RPMI8226 (cell line): Measurements from ENCODE around the gene ACTL6B.
"Not testable (repeated sequence)": the region's sequence is repeated elsewhere in the genome, so short reads cannot be mapped to it uniquely, and the experiment has no call there.

Source experiments
- DNase-seq: peaks from one replicate; pipeline ENCODE4 v3.0.0-alpha.2; 2015

ACTL6B gene

DNA sequence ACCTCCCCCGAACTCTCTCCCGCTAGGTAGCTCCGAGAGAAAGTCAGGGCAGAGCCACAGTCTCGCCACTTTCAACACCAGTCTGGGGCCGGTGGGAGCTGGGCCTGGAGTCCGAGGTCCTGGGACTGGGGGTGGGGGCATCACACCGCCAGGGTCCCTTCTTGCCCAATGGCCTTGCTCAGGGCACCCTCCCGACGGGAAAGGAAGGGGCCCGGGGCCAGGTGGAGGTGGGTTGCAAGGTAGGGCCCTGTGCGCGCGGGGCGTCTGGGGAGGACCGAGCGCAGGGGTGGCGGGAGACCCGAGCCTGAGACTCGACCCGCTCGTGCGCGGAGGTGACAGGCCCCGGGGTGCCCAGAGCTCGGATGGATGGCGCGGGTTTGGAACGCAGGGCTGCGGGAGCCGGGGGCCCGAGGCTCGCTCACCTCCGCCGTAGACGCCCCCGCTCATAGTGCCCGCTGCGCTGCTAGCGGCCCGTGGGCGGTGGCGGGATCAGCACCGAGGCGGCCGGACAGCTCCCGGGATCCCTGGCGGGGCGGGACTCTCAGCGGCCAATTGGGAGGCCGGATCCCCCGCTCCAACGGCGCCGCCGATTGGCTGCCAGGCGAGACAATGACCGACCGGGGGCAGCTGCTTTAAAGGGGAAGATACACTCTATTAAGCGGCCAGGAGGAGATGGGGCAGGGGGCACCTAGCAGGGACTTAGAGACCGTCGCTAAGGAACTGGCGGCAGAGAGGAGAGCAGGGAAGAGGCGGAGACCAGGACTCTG, at the start of gene ACTL6B:
ACTL6B (minus strand) TSS at position 541 of the 767 bp plus-strand sequence; CDS start at position 447, 94 bp downstream.
- DNase-seq: peak; percentile 67

DNA sequence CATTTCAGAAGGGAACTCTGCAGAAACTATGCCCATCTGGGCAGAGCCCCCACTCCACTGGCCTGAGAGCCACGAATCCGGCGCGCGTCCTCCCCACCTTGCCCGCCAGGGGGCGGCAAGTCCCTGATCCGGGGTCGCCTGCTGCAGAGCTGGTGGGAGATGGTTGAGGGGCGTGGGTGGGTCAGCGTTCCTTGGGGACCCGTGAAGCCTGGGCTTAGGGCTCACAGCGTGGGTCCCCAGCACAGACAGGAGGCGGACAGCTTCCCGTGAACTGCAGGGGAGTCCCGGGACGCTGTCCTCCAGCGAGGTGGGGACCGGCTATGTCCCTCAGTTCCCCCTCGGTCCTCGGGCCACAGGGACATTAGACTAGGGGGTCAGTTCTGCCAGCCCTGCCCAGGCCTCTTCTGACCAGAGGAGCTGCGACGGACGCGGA, 49.1 kb upstream of the ACTL6B start:
- peak; percentile 84 for DNase-seq

DNA sequence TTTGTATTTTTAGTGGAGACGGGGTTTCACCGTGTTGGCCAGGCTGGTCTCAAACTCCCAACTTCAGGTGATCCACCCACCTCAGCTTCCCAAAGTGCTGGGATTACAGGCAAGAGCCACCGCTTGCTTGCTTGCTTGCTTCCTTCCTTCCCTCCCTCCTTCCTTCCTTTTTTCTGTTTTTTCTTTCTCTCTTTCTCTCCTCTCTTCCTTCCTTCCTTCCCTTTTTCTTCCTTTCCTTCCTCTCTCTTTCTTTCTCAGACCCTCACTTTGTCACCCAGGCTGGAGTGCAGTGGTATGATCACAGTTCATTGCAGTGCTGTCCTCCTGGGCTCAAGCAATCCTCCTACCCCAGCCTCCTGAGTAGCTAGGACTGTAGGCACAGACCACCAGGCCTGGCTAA, 44.8 kb upstream of the ACTL6B start:
- DNase-seq: not testable (repeated sequence)

DNA sequence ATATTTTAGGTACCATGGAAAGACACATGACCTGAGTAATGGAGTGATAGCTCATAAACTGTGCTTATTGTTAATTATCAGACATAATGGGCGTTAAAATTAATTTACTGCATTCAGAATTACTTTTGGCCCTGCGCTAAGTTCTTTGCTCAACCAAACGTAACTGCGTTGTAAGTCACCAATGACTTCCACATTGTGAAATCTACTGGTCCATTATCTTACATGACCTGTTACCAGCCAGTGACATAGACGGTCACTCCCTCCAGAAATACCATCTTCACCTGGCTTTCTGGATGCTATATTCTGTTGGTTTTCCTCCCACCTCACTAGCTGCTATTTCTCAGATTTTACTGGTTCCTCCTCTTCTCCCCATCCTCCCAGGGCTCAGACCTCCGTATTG, 42.8 kb upstream of the ACTL6B start:
- DNase-seq: no peak

DNA sequence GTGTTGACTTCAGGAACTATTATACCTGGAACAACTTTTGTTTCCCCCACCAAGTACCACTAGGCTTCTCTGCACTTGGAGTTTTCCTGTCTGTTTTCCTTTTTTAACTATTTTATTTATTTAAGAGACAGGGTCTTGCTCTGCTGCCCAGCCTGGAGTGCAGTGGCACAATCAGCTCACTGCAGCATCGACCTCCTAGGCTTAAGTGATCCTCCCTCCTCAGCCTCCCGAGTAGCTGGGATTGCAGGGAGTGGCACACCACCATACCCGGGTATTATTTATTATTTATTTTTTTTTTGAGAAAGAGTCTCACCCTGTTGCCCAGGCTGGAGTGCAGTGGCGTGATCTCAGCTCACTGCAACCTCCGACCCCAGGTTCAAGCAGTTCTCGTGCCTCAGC, 39.9 kb upstream of the ACTL6B start:
- no peak for DNase-seq

DNA sequence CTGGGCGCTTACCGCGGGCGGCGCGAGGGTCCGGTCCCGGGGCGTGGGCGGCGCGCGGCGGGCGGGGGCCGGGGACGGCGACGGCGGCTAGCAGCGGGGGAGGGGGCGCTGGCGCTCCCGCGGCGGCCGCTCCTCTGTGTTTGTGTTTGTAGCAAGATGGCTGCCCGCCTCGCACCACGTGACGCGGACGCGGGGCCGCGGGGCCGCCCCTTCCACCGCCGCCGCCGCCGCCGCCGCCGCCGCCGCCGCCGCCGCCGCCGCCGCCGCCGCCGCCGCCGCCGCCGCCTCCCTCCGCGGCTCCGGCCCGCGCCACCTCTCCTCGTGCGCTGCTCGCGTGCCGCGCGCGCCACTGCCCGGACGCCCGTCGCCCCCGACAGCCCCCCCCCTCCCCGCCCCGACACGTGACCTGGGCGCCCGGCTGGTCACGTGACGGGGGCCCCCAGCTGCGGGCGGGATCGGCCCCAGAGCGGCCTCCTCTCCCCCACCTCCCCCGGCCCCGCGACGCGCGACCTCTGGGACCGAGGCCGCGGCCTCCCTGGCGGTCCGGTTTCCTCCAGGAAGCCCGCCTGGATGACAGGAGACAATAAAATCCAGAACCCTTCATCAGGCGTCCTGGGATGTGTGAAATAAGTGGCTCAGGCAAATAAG, 38.0 kb upstream of the ACTL6B start, which contains the start of gene GIGYF1:
GIGYF1 (minus strand) TSS at position 153 of the 648 bp plus-strand sequence. CDS start 6,012 bp downstream, outside the sequence.
- peak; percentile 82 for DNase-seq

DNA sequence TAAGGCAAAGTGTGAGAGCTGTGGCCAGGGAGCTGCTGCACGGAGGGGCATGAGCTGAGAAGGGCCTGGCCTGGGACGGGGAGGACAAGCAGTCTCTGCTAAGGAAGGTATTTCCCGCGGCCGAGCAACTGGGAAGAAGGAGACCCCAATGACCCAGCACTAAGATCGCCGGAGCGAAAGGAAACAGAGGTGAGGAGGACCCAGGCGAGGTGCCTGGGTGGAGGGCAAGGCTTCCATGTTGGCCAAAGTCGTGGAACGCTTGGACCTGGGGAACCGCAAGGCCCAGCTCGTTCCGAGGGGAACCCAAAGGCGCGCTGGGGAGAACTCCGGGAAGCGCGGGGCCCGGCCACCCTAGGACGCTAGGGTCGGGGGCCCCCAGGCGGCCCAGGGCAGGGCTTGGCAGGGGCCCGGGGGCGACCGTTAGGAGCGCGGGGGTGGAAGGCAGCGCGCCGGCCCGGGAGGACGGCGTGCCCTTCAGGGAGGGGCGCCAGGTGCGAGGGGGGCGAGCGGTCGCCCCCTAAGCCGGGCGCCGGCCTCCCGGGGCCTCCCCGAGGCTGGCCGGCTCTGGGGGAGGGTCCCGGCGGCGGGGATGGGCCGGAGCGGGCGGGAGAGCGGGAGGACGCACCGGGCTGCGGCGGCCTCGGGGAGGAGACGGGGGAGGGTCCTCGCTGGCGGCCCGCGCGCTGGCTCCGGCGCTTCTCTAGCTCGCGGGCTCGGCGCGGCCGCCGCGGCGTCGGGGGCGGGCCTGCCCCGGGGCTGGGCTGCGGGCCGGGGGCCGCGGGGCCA, 37.3 kb upstream of the ACTL6B start:
- DNase-seq: no peak

DNA sequence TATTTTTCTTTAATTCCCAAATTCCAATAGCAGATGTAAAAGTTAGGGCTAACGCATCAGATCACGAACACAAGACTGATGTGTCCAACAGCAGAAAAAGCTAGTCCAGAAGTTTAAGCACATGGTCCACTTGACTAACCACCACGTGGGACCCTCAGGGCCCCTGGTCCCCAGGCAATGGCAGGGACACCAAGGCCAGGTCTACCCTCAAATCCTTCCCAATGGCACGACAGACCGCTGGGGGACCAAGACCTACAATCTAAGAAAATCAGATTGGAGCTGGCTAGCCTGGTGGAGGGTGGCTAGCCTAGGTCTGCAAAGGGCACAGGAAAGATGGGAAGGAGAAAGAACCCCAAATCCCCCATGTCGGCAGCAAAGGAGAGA, 36.3 kb upstream of the ACTL6B start:
- DNase-seq: no peak

DNA sequence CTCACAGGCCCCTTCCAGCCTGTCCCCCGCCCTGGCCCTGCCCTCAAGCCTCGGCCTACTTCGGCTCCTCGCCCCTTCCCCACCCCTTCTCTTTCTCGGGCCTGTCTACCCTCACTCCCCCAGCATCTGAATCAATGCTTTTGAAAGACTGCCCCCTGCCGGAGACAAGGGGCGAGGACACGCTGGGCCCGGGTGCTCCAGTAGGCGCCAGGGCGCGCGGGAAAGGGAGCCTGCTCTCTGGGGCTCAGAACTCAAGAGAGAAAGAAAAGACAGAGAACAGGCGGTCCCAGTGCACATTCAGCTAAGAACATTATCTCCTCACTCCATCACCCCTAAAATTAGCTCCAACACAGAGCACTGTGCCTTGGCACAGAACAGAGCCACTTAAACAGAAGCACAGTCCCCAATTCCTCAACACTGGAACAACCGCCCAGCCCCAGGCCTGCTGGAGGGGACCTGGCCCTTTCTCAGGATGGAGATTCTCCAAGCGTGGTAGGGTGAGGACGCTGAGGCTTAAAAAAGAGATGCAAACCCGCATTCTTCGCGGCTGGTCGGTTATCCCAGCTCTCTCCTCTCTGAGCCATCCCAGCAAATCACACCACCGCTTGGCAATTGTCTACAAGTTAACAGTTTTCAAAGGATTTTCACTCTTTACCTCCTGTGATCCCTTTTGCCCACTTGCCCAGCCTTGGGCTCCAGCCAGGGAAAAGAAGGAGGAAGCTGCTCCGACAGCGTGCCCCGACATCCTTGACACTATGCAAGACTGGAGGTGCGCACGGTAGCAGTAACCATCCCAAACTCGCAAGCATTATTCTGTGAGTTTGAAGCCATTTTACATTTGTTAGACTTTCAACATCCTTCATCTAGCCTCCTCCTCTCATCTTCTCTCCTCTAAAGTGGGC, 35.7 kb upstream of the ACTL6B start:
- peak; percentile 85 for DNase-seq

DNA sequence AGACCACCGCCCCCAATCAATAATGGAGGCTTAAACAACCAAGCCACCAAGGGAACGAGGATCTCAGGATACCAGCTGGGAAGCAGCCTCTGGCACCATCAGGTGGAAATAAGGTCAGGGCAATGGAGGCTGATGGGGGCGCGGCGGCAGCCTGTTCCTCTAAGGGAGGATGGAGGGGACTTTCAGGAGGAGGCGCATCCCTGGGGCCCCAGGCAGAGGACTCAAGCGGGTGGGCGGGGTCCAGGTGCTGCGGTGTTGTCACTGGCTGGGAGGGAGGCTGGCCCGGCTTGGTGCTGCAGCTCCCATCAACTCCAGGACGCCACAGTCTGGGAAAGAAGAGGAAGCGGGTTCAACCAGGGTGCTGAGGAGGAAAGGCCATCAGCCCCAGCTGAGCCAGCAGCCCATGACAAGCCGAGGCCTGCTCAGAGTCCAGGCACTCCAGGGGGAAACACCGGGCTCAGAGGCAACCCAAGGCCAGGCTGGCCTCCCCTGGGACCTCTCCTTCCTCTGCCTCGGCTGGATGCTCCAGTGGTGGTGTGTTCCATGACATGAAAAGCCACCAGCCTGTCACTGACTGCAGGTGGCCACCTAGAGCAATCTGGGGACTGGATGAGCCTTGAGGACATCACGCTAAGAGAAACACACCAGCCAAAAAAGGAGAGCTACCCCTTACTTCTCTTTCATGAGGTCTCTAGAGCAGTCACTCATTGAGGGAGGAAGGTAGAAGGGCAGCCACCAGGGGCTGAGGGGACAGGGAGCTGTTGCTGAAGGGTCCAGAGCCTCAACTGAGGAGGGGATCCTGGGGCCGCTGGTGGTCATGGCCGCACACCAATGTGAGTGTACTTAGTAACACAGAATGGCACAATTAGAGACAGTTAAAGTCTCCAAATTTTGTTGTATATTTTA, 33.2 kb upstream of the ACTL6B start:
- DNase-seq: no peak

DNA sequence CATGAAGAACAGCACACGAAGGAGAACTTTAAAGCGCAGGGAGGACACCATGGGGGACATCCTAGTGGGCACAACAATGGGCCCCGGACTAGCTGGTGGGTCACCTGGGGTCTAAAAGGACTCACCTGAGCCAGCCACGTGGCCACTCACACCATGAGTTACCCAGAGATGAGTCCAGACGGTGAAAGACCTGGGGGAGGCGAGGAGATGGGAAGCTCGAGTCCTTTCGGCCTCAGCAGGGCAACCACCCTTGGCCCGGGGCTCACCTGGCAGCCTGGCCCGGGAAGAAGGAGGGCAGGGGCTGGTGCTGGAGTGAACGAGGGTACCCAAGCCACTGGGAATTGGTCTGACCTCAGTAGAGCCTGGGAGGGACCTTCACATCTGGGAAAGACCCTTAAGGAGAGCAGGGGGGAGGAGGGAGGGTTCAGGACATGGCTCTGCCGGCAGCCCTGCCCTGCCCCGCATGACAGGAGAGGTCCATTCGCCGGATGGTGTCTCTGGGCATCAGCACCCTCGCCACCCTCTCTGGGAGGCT, 32.1 kb upstream of the ACTL6B start:
- DNase-seq: no peak

DNA sequence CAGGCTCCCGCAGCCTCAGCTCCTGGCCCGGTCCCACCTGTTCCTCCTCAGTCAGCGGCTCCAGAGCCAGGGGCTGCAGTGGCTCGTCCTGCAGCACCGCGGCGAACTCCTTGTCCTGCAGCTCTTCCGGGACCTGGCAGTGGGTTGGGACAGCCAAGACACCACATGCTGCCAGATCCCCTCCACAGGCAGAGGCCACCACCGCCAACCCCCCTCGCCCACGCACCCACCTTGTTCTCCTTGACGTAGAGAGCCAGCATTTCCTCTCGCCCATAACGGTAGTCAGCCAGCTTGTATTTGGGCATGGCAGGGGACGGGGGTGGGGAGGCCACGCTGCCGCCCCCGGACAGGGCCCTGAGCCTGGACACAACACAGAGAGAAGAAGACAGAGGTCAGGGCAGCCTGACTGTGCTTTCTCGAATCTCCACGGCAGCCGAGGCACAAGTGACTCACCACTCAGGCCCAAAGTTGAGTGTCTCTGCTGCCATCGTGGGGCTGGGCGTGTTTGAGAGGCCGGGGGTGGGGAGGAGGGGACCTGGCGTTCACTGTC, 31.6 kb upstream of the ACTL6B start:
- DNase-seq: no peak

DNA sequence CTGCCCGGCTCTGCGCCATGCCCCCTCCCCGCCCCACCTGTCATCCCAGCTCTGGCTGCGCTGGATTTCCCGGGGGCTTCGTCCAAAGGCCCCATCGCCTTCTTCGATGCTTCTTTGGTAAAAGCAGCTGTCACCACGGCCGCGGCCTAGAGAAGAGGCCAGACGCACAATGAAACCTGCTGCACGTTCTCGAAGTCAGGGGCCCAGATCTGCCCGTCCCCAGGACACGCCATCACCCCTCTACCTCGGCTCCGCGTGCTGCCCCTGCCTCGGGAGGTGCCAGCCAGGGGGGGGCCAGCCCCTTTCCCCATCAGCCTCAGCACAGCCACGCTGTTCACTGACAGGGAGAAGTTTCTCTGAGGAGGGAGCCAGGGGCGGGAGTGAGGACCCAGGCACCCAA, 31.0 kb upstream of the ACTL6B start:
- no peak for DNase-seq

DNA sequence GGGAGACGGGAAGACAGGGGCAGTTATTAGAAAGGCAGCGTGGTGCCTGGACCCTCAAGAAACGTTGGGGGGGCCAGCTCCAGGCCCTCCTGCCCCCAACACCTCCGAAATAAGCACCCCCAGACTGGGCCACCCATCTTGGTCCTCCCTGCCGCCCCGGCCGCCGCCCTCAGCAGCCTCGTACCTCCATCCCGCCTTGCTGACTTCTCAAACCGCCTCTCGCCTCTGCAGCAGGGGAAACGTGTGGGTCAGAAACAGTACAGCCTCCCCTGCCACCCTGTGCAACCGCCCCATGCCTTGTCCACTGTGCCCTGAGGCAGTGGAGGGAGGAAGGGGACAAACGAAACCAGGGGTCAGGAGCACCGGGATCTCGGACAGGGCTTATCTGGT, 30.6 kb upstream of the ACTL6B start:
- no peak for DNase-seq

DNA sequence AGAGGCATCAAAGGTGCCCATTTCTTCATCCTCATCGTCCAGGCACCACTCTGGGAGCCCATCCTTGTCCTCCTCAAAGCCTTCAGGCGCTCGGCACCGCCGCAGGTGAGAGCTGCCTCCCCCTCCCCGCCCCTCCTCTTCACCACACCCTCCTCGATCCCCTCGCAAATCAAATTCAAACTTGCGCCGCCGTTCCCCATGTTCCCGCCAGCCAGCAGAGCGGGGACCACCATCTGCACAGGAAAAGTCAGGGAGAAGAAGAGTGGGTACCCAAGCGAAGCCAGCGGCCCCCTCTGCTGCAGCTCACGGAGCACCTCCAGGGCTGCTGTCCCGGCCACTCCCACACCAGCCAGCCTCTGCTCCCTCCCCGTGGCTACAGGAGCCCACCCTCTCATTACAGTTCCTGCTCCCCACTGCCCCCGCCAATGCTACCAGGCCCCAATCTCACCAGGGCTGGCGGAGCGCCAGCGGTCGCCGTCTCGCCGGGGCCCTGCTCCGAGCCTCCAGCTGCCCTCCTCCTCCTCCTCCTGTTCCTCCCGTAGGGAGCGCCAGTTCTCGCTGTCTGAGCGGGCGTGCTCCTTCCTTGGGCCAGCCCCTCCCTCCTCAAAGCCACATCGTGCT, 30.1 kb upstream of the ACTL6B start:
- DNase-seq: no peak

DNA sequence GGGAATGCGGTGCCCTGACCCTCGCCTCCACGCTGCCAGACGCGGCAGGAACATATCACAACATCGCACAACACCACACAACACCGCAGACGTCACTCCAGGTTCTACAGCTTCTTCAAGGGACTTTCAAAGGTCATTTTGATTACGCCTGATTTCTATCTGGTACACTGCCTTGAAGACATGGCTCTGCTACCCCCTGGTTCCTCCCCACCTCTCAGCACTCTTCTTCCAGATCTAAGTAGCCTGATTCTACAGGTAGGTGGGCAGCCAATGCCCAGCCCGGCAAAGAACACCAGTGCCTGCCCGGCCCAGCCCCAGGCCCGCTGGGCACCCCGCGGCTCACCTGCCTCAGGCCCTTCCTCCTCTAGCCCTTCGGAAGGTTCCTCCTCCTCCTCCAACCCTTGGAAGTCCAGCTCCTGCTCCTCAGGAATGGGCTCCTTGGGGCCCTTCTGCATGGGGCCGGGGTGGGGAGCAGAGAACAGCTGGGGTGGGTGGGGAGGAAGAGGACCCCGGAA, 29.4 kb upstream of the ACTL6B start:
- DNase-seq: no peak

DNA sequence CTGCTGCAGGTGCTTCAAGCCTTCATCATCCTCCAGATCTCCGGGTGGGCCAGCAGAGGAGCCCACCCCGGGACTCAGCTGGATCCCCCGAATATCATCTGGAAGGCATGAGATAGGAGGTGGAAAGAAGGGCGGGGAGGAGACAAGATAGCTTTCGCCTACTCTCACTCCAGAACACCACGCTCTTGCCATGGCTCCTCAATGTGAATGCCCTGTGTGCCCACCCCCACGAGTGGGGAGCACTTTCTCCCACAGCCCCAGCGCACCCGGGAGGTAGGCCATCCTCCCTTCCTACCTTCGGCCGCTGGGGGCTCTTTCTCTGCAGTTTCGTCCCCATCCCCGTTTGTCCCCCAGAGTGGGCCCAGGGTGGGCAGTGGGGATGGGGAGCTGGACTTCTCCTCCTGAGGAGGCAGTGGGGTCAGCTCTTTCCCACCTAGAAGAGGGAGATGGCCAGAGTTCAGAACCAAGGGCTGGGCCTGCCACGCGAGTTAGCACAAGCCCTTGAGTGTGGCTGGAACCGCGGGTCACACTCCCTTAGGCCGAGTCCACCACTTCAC, 28.9 kb upstream of the ACTL6B start:
- no peak for DNase-seq

DNA sequence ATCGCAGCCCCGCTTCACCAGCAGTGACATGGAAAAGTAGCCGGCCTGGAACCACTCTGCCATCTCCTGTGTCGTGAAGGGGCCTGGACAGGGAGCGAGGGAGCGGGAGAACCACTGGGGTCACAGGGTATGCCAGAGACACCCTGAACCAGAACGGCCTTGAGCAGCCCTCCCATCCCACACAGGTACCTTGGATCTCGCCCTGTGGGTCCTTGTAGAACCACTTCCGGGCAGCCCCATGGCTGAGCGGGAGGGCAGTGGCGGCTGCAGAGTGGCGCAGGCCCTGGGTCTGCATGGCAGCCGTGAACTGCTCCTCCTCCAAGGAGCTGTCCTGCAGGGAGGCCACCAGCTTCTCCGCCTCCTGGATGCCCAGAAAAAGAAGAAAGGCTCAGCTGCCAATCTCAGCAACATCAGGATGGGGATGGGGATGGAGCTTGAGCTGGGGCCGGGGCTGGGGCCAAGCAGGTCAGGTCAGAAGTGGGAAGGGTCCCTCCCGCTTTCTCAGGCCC, 28.3 kb upstream of the ACTL6B start:
- no peak for DNase-seq
